RPMI8226 (cell line): ENCODE measurements around the gene PPP1R12C.
"Not testable (repeated sequence)": the region's sequence is repeated elsewhere in the genome, so short reads cannot be mapped to it uniquely, and the experiment has no call there.

Experiments
- DNase-seq: peaks from one replicate; pipeline ENCODE4 v3.0.0-alpha.2; 2015

Gene PPP1R12C

DNA sequence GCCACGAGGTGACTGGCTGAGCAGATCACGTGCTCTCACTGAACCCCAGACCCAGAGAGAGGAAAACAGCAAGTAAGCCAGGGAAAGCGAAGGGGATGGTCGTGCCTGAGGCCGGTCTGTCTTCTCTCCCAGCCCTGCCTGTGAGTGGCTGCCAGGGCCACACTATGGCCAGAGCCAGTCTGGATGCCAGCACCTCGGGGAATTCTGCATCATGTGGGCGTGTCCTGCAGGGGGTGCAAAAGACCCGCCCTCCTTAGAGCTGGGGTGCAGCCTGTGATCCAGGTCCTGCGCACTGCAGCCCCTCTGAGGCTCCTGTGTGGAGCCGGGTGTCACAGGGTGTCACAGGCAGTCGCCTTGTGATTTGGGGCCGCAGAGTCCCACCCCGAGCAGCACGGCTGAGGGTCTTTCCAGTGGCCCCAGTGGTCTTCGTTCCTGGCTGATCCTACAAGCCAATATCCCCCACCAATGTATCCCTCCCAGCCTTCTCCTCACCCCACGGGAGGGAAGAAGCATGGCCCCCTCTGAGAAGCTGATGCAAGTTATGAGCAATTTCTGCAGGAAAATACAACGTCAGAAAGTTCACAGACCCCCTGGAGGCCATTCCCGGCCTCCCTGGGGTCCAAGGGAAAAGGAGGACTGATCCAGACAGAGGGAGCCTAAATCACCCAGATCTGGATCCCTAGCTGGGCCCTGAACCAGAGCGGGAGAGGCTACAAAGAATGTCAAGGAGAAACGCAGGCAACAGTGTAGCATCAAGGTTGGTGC lies 7.7 kb downstream of the PPP1R12C start:
- no peak for DNase-seq

DNA sequence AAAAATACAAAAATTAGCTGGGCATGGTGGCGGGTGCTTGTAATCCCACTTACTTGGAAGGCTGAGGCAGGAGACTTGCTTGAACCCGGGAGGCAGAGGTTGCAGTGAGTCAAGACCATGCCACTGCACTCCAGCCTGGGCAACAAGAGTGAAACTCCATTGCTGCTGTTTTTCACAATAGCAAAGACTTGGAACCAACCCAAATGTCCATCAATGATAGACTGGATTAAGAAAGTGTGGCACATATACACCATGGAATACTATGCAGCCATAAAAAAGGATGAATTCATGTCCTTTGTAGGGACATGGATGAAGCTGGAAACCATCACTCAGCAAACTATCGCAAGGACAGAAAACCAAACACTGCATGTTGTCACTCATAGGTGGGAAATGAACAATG lies 10.2 kb downstream of the PPP1R12C start:
- DNase-seq = not testable (repeated sequence)

DNA sequence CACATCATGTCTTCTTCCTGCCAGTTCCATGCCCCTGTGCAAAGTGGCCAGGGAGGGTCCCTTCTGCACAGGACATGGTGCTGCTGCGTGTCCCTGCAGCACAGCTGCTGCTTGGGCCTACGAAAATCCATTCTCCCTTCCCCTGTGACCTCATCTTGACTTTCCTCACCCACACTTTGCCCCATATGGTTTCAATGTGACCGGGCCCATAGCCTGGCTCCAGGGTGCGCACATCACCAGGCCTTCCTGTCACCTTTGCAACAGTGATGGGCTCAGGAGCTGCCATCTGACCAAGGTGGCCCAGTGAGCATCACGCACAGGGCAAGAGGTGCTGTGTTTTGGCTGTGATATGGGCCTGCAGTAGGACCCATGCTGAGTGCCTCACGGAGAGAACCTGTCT lies 10.8 kb downstream of the PPP1R12C start:
- no peak for DNase-seq

DNA sequence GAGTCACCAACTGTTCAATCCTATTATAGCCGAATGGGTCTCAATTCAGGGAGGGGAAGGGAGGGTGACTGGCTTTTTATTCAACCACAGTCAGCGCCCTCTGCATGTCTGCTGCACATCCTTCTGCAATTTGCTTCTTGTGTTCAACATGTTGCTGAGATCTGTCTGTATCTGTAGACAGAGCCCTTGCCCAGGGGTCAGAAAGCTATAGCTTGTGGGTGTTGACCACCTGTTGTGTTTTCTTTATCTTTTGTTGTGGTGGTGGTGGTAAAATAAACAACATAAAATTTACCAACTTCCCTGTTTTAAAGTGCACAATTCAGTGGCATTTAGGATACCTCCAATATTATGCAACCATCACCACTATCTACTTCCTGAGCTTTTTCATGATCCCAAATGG lies 12.2 kb downstream of the PPP1R12C start:
- DNase-seq = no peak

DNA sequence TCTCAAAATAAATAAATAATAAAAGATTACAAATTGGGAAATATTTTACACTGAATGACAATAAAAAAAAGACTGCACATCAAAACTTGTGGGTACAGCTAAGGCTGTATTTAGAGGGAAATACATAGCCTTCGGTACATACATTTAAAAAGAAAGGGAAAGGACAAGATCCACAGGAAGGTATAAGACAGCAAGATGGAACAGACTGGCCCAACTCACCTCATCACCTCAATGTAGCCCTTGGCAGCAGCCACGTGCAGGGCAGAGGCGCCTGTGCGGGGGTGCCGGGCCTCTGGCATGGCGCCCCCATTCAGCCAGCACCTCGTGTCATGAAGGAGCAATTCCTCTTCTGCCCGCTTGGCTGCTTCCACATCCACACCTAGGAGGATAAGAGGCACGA lies 14.2 kb downstream of the PPP1R12C start:
- DNase-seq = no peak

DNA sequence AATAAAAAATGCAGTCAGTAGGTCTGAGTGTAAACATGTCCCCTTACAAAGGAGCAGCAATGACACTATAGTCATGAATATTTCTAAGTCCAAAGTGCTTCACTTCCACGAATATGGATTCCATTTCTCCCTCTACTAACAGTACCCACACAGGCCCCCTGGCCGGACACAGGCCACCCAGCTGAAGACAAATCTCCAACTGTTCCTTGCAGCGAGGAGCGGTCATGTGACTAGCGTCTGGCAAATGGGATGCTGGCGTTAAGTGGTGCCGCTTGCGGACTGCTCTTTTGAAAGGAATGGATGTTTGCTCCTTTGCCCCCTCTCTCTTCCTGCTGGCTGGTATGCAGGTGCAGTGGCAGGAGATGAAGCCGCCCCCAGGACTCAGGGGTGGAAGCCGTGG lies 16.2 kb downstream of the PPP1R12C start:
- DNase-seq = no peak

DNA sequence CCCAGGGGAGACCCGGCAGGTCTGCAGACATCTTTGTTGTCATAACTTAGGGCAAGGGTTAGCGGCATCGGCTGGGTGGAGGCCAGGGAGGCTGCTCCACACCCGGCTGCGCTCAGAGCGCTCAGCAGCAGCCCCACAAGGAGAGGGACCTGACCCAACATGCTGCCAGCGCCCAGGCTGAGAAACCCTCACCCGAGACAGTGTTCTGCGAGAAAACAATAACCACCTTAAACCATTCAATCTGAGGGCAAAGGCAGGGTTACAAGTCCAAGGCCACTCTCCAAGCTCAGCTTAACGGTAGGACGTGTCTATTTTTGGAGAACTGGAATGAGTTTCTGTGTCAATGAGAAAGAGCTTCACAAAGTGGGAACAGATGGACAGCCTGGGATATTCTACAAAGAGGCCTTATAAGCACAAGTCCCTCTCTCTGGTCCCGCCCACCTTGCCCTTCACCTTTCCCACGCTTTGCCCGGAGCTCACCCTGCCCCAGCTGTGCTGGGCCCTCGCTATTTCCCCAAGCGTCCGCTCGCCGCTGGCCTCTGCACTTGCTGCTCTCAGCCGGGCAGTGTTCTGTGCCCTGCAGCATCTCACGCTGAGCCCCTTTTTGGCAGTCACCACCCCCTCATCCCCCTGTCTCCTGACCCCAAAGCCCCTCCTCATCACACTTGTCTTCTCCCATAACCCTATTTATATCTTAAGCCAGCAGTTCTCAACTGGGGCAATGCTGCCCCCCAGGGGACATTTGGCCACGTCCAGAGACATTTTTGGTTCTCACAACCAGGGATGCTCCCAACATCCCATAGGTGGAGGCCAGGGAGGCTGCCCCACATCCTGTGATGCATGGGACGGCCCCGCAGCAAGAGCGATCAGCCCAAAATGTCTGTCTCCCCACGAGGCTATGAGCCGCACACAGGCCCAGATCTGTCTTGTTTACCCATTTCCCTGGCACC lies 17.6 kb downstream of the PPP1R12C start:
- no peak for DNase-seq

DNA sequence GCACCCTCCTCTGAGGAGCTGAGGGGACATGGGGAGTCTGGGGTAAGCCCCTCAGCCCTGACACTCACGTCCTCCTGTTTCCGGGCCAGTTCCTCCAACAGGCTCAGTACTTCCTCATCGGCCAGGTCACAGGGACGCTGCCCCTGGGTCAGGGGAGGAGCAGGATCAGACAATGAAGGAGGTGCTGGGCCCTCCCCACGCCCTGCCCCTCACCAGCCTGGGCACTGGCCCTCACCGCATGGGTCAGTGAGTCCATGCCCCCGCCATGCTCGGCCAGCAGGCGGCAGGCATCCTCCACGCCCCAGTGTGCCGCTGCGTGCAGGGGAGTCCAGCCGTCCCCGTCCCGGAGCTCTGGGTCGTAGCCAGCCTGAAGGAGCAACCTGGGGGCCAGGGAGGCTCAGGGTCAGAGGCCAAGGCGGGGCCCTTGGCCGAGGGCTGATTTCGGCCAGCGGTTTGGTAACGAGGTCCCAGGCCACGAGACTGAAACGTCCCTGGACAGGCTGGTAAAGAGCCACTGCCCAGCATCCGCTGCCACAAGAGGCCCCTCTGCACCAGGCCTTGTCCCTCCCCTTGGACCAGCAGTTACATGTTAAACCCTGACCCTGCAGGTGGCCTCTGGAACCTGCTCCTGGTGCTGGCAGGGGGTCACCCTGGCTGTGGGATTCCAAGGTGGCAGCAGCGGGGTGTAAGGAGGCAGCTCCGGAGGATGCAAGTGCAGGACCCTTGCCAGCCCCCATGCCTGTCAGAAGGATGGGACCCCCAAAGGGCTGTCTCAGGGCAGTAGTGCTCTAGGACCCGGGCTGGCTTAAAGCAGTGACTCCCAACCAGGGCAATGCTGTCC lies 18.5 kb downstream of the PPP1R12C start:
- DNase-seq = no peak

DNA sequence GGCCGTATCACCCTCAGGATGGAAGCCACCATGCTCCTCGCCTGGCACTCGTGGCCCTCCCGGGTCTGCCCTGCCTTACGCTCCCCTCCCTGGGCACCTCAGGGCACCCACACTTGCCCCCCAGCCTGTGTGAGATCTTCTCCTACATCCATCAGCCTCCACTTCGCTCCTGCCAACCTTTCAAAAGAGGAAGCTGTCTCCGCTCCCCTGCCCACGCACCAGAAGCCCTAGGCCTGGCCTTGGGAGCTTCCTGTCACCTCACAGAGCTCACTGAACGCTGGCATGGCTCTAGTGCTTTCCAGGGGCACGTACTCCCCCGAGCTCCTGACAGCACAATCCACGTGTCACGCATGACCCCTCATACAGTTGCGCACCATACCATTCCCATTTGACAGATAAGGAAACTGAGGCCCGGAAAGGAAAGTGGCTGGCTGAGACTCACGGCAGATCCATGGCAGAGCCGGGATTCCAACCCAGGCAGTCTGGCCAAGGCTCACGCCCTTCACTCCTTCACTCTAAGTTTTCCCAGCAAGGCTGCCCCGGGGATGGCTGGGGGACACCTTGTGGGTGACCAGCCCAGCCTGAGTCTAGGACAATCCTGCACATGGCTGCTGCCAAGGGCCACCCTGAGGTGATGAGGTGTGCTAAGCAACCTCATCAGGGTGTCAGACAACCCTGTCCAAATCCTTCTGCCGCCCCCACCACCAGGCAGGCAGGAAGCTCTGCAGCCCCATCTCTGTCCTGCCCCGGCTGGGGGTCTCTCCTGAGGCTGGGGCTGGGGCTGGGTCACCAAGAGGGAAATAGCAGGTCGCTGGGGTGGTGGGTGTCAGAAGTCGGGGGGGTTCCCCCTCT lies 19.3 kb downstream of the PPP1R12C start:
- DNase-seq = no peak

DNA sequence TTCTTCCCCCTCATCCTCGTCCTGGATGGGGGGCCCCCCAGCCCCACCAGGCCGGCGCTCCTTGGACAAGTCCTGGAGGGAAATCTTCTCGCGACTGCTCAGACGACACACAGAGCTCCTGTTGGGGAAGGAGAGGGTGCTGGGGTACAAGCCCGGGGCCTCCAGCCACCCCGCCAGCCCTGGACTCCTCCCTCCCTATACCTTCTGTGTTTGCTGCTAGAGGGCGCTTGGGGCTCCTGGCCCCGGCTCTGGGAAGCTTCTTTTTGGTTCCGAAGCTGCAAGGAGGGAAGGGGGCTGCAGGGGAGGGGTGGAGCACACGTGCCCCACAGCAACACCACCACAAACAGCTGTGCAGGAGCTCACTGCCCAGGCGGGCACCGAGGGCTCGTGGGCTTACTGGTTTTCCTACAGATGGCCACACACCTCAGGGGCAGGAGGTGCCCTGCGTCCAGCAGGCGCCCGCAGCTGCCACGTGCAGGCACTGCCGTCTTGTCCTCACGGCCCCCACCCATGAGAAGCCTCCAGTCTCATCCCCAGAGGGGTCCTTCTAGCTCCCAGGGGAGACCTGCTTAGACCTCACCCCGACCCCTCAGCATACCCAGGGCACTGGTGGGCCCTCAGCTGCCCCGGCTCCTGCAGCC lies 21.3 kb downstream of the PPP1R12C start:
- no peak for DNase-seq

DNA sequence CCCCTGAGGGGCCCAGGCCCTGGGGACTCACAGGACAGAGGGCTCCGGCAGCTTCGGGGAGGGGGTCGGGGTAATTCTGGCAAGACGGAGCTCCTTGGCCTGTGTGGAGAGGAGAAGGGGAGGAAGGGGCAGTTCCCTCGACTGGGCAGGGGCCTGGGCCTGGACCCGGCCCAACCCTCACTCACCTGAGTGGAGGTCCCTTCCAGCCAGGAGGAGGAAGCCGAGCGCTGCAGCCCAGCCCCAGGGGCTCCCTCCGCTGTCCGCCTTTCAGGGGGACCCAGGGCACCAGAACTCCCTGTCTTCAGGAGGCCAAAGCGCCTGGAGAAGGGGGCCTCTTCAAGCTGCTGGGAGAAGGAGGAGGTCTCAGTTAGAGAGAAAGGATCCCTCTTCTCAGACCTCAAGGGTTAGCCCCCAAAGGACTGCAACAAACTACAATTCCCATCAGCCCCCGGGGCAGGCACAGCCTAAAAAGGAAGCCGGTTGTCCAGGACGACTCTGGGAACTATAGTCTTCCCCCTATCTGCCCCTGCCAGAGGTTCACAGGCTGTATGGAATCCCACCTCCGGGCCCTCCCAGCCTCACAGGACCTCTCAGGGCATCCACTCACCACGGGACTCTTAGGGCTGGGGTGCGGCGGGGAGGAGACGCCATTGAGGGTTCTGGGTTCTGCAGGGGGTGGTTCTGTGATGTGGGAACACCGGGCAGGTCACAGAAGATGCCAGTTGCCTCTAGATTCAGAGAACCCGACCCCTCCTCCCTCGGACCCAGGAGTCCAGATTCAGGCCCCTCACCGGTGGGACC lies 22.0 kb downstream of the PPP1R12C start:
- DNase-seq = no peak

DNA sequence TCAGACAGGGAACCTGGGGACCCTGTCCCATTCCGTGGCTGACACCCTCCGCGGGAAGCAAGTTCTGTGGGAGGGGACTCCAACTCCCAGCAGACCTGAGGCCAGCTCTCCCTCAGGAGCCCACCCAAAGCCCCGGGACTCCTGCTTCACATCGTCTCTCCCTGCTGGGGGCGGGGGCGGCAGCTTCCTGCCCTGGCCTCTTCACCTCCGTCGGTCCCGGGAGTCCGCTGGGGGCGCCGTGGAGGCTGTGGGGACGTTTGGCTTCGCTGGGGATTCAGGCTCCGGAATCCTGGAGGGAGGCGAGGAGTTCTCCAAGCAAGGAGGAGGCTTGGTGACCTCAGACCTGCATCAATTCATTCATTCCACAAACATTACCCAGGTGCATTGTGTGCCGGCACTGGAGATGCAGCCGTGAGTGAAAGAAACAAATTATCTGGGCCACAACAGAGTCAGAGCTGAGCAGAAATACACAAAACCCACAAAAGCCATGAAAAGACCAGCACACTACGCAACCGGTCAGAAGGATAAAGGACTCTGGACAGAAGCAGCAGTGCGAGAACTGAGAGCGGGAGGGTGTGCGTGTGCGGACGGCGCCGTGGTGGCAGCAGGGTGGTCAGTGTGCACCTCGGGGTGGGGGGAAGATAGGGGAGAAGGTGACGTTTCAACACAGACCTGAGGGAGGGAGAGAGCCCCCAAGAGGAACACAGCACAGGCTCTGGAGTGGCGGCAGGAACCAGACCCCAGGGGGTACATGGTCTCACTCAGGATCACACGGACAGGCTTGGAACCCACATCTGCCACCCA lies 22.8 kb downstream of the PPP1R12C start:
- DNase-seq = no peak

DNA sequence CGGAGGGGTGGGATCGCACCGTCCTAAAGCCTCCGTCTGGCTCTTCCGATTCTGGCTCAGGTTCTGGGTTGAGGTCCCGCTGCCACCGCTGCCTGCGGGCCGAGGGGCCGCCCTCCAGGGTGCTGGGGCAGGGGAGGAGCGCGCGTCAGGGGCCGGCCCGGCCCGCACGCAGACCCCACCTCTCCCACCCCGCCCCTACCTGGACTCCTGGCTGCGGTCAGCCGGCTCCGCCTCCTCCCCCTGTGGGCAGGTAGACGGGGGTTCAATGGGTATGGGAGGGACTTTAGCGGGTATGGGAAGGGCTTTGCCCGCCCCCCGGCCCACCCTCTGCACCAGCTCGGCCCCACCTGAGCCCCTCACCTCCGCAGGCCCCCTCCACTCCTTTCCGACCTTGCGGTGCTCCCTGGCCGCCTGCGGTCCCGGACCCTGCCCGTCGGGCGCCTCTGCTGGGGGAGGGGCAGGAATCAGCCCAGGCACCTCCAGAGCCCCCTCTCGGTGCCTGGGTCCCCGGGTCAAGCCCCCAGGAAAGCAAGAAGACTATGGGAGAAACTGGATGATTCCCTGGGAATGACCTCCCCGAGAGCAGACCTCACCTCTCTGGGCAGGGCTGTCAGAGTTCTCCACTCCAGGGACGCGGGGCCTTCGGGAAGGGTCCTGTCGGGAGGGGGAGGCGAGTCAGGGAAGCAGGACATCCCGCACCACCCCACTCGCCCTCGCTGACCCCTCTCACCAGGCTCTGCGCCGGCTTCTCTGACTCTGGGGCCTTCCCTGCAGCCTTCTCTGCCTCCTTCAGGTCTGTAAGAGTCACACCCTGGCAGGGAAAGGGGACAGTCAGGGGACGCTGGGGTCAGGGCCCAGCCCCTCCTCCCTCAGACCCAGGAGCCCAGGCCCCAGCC lies 24.8 kb downstream of the PPP1R12C start:
- no peak for DNase-seq

DNA sequence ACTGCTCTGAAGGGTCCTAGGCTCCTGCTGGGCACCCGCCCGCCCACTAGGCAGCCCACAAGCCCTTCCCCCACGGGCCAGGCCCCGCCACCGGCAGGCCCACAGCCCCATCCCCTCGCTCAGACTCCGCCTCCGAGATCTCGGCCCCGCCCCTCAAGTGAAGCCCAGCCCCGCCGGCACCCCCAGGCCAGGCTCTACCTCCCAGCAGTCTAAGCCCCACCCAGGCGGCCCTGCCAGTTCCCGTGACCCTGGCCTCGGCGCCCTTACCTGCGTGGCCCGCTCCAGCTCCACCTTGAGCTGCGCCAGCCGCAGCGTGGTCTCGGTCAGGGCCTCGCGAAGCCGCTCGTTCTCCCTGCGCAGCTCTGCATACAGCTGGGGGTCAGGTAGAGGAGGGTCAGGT lies 25.5 kb downstream of the PPP1R12C start:
- no peak for DNase-seq

DNA sequence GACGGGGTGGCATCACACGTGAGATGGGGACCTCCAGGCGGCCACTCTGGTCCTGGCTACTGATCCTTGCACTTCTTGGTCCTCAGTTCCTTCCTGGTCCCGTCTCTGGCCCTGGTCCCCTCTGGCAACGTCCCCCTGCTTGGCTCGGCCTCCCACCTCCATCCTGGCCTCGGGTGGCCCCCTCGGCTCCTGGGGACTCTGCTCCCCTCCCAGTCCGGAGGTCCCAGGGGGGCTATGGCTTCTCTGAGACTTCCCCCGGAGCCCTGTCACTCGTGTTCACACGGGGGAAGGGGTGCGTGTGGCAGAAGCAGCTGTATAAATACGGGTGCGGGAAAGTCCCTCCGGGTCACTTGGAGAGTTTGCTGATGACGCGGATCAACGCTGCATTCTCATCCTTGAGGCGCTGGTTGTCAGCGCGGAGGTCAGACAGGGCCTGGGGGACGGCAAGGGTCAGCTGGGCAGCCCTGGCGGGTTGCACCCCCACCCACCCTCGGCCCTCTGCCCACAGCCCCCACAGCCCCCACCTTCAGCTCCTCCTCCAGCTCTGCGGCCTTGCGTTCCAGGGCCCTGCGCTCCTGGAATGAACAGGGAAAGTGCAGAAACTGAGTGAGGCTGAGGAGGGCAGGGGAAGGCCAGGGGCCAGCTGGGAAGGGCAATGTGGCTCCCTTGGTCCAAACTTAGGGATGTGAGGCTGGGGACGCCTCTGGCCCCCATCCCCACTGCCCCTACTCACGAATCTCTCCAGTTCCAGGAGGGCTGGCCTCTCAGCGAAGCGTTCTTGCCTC lies 26.1 kb downstream of the PPP1R12C start:
- no peak for DNase-seq

DNA sequence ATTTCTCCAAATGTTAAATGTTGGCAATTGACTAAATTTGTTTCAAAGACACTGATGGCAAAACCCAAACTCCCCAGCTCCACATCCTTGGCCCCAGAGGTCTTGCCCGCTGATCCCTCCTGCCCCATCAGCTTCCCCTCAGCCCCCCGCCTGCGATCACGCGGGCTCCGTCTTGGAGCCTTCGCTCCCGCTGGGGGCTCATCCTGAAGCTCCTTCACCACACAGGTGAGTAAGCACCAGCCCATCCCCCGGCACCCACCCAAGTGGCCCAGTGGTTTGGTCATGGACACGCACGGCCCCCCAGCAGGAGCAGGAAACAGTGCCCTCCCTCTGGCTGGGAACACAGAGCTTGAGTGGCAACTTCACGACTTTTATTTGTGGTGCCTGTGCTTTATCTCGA lies 26.9 kb downstream of the PPP1R12C start:
- DNase-seq = no peak

DNA sequence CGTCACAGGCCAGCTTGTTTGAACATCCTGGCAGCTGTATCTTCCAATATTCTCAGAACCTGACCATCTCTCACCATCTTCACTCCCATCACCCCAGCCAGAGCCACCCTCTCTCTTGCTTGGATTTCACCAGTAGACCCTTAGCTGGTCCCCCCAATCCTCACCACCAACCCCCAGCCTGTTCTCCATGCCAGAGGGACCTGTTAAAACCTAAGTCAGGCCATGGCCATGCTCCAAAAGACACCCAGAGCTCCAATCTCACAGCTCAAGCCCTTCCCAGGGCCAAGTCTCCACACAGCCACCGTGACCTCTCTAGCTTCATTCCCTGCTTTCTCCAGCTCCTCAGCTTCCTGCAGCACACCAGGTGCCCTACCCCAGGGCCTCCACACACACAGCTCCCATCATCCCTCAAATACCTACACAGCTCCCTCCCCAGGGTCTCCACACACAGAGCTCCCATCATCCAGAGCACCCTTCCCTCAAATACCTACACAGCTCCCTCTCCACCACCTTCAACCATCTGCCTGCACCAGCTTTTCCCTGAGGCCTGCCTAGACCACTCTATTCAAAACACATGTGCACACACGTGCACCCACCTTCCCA lies 28.0 kb downstream of the PPP1R12C start:
- no peak for DNase-seq
